ENCODE data around the gene STXBP6.

Gene STXBP6

DNA sequence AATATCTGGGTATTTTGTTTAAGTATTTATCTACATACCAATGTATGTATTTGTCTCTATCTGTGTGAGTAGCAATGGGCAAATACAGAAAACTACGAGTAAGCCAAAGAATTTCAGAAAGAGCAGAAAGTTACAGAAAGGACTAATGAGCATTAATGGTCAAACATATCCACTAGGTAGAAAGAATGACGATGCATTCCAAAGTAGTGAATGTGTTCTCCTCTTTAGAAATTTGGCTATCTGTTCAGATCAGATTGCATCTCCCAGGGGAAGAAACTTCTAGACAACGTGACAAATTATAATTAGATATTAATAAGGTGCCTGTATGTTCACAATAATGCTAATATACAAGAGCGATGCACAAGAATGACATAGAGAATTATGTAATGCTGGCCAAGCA is 221.5 kb downstream of the STXBP6 start:
- Histone ChIP-seq H3K4me3 (ENCODE audit: low read depth, low read length) (no peak overlapping the region), H3K36me3 (no peaks in the 10 kb centered on the region), H3K9me3 (no peaks in the 10 kb centered on the region), H3K27me3 (no peaks in the 10 kb centered on the region), H3K4me1 (no peaks in the 10 kb centered on the region)
- no peak for DNase-seq
- TF ChIP-seq, protein P1, sequence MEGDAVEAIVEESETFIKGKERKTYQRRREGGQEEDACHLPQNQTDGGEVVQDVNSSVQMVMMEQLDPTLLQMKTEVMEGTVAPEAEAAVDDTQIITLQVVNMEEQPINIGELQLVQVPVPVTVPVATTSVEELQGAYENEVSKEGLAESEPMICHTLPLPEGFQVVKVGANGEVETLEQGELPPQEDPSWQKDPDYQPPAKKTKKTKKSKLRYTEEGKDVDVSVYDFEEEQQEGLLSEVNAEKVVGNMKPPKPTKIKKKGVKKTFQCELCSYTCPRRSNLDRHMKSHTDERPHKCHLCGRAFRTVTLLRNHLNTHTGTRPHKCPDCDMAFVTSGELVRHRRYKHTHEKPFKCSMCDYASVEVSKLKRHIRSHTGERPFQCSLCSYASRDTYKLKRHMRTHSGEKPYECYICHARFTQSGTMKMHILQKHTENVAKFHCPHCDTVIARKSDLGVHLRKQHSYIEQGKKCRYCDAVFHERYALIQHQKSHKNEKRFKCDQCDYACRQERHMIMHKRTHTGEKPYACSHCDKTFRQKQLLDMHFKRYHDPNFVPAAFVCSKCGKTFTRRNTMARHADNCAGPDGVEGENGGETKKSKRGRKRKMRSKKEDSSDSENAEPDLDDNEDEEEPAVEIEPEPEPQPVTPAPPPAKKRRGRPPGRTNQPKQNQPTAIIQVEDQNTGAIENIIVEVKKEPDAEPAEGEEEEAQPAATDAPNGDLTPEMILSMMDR (IDR thresholded peaks at IDR 0.05; ENCODE audit: low read depth, low read length), result no peak

DNA sequence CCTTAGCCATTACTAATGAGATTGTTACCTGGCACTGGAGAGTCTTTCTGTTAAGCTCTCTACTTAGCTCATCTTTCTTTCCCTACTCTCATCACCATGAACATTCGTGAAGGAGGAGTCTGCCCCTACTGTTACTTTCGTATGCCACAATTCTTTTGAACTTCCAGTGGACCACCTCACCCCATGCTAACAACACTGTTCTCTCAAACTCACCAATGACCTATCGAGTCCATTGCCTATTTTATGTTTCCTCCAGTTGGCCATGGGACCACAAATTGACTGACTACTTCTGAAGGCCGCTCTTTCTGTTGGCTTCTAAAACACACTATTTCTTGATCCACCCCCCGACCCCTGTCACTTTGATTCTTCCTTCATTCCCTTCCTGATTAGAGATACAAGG is 223.6 kb downstream of the STXBP6 start:
- no peak overlapping the region for H3K4me3 ChIP-seq (ENCODE audit: low read depth, low read length)
- no peaks in the 10 kb centered on the region for H3K27me3 ChIP-seq
- H3K9me3 ChIP-seq, result no peaks in the 10 kb centered on the region
- TF ChIP-seq, protein P1 (IDR thresholded peaks at IDR 0.05; ENCODE audit: low read depth, low read length), result no peak
- no peak for DNase-seq
- H3K4me1 ChIP-seq, result no peaks in the 10 kb centered on the region
- H3K36me3 ChIP-seq, result no peaks in the 10 kb centered on the region

DNA sequence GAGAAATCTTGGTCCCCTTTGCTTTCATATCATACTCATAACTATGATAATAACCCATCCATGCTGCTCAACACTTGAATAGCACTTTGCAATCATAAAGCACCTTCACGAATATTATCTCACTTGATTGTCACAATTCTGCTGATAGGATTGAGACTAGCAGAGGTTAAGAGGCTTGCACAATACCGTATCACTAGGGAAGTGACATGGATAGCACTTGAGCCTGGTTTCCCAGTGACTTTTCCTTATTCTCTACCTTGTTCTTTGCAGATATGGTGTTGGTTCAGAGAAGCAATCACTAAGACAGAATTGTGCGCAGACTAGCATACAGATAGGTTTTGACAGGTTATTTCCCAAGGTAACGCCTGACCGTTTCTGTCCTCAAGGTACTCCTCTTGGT is 229.3 kb downstream of the STXBP6 start:
- DNase-seq, result no peak
- no peaks in the 10 kb centered on the region for H3K9me3 ChIP-seq
- no peak overlapping the region for H3K4me3 ChIP-seq (ENCODE audit: low read depth, low read length)
- TF ChIP-seq, protein P1 (IDR thresholded peaks at IDR 0.05; ENCODE audit: low read depth, low read length), result no peak
- no peaks in the 10 kb centered on the region for H3K36me3 ChIP-seq
- peaks cover 3% of the 10 kb centered on the region; the same call in 1 of the 2 replicates for H3K27me3 ChIP-seq
- no peaks in the 10 kb centered on the region for H3K4me1 ChIP-seq

DNA sequence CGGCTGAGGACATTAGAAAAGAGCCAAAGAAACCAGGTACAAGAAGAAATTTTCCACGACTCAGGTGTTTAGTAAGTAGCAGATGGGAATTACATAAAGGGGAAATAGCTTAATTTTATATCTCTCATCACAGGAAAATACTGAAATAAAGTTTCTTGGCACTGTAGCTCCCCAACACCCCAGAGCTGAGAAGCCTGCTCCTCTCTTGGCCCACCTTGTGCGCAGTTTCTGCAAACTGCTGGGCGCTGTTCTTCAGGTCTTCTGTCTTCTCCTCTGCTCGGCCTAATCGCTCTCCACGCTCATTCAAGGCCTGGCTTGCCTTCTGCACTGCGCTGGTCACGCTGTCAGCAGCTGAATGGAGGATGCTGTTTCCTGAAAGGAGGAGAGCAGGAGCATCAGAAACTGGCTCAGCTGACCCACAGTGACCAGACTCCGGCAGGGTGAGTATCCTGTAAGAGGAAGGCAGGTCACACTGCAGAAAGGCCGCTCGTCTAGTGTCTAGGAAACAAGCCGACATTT is 231.1 kb downstream of the STXBP6 start:
- H3K4me3 ChIP-seq (ENCODE audit: low read depth, low read length), result no peak overlapping the region
- H3K4me1 ChIP-seq, result no peaks in the 10 kb centered on the region
- peaks cover 3% of the 10 kb centered on the region; the same call in 1 of the 2 replicates for H3K27me3 ChIP-seq
- H3K36me3 ChIP-seq, result no peaks in the 10 kb centered on the region
- TF ChIP-seq, protein P1 (IDR thresholded peaks at IDR 0.05; ENCODE audit: low read depth, low read length), result no peak
- no peaks in the 10 kb centered on the region for H3K9me3 ChIP-seq
- DNase-seq, result no peak

DNA sequence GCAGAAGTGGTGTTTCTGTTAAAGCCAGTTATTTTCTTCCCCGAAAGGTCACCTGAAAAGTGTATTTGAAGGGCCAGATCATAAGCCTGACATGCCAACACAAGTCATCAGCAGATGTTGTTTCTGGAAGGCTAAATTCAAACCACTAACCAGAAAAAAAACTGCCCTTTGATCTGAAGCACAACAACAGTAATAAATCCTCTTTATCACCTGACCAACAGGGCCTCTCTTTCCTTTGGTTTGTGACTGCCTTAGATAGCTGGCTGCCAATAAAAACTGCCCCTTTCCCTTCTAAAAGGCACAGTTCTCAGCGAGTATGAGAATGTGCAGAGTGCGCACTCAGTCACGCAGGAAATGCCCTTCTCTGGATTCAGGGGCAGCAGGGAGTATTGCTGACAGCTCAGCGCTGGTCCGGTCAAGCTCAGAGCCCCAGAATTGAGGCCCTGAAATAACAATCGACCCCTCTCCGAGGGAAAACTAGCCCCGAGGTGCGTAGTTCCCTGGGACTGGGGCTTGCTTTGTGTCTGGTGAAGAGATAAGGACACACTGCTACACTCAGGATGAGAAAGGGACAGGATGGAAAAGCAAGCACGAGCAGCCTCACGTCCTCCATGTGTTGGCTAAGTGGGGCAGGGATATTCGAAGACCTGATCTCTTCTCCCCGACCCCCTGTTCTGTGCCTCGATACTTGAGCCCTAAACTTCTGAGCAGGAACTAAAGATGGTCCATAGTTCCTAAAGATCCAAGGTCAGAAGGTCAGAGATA is 231.7 kb downstream of the STXBP6 start:
- DNase-seq, result no peak
- Histone ChIP-seq H3K27me3 (peaks cover 3% of the 10 kb centered on the region; the same call in 1 of the 2 replicates), H3K4me1 (no peaks in the 10 kb centered on the region), H3K9me3 (no peaks in the 10 kb centered on the region), H3K36me3 (no peaks in the 10 kb centered on the region), H3K4me3 (ENCODE audit: low read depth, low read length) (no peak overlapping the region)
- TF ChIP-seq, protein P1 (IDR thresholded peaks at IDR 0.05; ENCODE audit: low read depth, low read length), result no peak

Measured in BE2C (cell line).